Measurements from ENCODE around the gene ARHGAP12.
"Not testable (repeated sequence)": the region's sequence is repeated elsewhere in the genome, so short reads cannot be mapped to it uniquely, and the experiment has no call there.

The ARHGAP12 gene

DNA sequence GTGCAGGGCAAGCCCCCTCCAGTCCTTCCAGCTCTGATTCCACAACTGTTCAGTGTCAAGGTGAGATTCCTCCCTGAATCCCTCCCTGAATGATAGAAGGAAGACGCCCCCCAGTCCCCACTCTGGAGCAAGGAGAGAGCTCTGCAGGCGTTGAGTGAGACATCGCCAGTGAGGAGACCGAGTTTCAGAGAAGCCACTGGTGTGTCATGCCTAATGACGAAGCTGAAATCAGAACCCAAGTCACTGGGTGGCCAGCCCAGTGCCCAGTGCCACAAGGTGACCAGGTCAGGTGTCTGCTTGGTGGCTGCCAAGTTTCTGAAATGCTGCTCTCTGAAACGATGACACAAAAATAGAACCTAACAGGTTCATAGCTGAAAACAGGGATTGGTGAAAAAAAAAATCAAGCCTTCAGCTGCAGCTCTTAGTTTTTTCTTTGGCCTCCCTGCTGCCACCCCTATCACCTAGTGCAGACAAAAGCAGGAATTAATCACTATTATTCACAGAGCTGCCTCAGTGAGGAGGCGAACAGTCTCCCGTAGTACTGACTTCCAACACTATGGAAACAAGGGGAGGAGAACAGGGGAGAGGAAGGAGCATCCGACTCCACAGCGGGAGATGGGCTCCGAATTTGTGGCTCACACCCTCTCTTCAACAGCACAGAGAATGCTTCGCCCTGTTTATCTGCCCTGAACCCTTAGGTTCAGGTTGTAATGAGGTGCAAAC lies 153.5 kb downstream of the ARHGAP12 start:
- in situ Hi-C loops (cut with MboI; ENCODE audit: low sequenced_read_pairs) = no loop called here

DNA sequence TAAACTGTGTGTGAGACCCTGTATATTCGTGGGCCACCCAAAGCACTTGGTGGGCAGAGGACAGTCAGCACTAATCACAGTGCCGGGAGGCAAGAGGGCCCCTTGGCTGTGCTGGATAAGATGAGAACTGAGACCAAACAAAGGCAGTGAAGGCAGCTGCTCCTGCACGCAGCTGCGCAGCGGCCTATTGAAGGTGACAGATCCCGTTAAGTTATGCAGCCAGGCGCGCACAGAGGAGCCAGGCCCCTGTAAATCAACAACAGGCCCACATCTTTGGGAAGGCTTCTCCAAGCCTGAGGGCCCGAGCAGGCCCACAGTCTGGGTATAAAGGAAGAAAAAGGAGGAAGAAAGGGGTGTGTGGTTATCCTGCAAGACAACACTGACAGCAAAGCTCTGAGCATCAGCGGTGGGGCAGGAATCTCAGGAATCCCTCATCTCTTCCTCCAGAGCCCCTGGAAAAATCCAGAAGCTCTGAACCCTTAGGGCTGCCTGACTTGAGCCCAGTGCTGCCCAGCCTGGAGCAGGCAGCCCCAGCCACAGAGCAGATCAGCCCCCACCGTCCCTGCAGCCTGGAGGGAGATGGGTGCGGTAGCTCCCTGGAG lies 154.2 kb downstream of the ARHGAP12 start:
- in situ Hi-C loops (cut with MboI; ENCODE audit: low sequenced_read_pairs) = no loop called here

DNA sequence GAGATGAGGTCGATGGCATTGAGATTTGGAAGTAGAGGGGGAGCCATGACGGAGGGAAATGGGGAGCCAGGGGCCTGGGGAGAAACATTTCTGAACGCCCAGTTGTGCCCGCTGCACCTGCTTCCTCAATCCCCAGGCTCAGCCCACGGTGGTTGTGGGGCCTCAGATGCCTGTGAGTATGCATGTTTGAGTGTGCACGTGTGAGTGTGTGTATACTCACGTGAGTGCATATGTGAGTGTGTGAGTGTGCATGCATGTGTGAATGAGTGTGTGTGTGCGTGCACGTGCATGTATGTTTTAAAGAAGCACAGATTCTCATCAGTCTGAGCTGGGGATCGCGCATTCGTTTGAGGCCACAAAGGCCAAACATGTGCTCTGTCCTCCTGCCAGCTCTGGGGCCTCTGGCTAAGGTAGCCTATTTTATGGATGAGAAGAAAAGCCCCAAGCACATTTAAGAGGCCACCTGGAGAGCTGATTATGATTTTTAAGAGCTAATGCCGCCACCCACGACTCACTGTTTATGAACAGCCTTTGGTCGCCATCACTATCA lies 154.8 kb downstream of the ARHGAP12 start:
- in situ Hi-C loops (cut with MboI; ENCODE audit: low sequenced_read_pairs) = no loop called here

DNA sequence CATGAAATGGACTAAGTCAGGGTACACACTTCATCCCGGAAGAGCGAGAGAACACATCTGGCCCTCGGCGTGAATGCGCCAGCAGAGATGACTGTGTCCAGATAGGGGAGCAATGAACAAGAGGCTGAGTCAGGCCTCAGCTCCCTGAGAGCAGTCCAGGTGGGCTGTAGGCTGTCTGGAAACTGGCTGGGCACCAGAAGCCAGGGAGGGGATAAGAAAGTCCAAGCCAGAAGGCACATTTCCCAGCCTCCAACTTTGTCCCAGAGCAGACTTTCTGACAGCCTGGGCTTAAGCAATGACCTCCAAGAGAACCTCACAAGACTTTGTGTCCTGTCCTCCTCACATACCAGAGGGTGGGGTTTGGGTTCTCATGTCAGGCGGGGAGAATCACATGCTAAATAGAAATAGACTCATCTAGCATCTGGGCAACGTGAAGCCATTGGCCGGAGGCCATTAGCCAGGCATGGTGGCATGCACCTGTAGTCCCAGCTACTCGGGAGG lies 157.2 kb downstream of the ARHGAP12 start:
- in situ Hi-C loops (cut with MboI; ENCODE audit: low sequenced_read_pairs) = no loop called here

DNA sequence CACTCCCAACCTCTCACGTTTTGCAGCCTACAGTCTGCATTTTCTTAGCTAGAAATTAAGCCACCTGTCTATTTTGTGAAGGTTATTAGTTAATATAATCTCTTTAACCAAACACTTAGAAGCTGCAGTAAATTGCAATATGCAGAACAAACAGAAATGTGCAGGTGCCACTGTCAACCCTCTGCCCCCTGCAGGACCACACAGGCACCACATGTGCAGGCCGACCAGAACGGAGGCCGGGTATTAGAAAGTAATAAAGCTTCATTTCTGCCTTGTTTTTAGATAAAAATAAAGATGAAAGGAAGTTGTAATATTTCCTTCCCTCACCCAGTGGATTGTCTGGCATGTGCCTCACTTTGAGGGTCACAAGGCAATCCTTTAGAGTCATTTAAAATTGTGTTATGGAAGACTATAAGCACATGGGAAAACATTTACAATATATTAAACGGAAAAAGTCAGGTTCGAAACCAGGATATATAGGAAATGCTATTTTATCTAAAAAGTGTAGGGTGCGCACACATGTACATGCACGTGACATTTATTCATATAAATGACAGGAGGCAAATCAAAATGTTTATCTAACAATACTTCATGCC lies 158.2 kb downstream of the ARHGAP12 start:
- in situ Hi-C loops (cut with MboI; ENCODE audit: low sequenced_read_pairs) = no loop called here

DNA sequence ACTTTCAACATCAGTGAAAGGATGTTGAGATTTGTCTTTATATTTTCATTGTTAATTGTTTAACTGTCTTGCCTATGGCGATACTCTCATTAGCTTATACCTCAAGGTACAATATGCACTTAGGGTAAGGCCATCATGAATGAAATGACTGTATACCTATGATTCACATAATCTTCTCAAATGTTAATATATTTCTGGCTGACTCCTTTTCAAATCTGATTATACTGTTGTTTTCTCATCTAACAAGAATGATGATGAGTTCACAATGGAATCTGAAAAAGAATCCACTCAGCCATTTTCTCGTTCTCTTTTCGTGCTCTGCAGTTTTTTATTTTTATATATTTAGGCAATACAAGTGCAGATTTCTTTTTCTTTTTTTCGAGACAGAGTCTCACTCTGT lies 159.1 kb downstream of the ARHGAP12 start:
- in situ Hi-C loops (cut with MboI; ENCODE audit: low sequenced_read_pairs) = no loop called here

DNA sequence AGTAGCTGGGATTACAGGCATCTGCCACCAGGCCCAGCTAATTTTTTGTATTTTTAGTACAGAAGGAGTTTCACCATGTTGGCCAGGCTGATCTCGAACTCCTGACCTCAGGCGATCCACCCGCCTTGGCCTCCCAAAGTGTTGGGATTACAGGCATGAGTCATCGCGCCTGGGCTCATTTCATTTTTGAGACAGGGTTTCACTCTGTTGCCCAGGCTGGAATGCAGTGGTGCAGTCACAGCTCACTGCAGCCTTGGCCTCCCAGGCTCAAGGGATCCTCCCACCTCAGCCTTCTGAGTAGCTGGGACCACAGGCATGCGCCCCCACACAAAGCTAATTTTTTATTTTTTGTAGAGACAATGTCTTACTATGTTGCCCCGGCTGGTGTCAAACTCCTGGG lies 159.7 kb downstream of the ARHGAP12 start:
- in situ Hi-C loops (cut with MboI; ENCODE audit: low sequenced_read_pairs) = not testable (repeated sequence)

DNA sequence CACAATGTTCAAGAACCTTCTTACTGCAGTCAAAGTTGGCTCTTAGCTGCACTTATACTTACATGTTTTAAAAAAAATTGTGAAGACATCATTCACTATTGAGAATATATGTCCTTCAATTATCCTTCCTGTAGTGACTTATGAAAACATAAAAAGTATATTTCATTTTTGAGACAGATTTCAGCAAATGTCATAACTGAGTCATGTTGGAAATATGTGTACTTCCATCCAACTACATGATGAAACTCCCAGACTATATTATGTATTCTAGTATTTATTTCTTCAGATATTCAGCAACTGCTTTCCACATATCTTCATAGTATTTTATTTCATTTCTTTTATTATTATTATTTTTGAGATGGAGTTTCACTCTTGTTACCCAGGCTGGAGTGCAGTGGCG lies 160.2 kb downstream of the ARHGAP12 start:
- in situ Hi-C loops (cut with MboI; ENCODE audit: low sequenced_read_pairs) = no loop called here

DNA sequence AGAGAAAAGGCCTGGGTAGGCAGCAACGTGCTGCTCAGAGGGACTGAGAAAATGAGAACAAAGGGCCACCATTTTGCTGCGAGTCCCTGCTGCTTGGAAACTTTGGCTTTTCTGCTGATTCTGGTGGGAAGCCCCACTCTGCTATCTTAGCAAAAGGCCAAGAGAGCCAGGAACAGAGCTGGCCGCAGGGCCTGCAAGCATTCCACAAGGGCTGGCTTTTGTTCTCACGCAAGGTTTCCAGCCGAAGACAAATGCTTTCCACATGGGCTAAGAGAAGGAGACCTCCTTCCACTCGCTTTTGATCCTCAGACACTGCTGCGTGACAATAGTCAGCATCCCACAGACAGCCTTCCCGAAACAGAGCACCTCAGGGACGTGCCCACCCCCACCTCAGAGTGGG lies 163.1 kb downstream of the ARHGAP12 start:
- in situ Hi-C loops (cut with MboI; ENCODE audit: low sequenced_read_pairs) = no loop called here

DNA sequence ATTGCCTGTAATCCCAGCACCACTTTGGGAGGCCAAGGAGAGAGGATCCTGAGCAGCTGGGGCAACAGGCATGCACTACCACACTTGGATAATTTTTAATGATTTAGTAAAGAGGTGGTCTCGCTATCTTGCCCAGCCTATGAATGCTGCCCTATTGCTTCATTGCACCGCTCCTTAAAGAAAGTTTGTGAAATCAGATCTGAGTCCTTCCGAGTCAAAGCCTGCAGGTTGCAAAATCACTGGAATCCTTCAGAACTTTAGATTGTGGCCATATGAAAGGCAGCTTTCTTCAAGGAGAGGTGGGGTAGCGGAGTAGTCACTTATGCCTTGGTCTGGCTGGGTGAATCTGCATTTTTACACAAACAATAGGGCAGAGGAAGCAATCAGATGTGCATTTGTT lies 166.3 kb downstream of the ARHGAP12 start:
- in situ Hi-C loops (cut with MboI; ENCODE audit: low sequenced_read_pairs) = no loop called here

DNA sequence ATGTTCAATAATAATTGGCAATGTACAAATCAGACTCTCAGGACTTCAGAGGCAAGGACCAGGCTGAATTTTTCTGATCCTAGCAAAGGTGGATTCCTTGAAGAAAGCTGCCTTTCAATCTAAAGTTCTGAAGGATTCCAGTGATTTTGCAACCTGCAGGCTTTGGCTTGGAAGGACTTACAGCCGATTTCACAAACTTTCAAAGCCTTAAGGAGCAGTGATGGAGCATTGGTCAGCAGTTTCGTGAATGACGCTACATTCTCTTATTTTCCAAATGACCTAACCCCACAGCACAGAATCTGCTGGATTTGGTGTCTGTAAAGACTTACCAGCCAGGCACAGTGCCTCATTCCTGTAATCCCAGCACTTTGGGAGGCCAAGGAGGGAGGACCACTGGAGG lies 167.5 kb downstream of the ARHGAP12 start:
- in situ Hi-C loops (cut with MboI; ENCODE audit: low sequenced_read_pairs) = no loop called here

DNA sequence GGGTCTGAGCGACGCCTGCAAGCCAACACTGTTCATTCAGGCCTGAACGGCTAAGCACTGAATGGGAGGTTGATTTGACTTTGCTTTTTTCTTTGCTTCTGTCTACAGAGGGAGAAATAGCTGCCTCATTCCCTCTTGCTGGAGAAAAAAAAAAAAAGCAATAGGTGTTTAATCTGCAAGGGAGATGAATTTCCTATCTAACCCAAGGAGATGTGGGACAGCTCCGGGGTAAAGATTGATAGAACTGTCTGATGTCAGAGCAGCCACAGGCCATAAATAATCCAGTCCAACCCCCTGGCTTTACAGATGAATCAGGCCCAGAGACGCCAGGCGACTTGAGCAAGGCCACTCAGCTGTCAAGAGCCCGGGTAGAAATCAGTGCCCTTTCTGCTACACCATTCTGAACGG lies 168.0 kb downstream of the ARHGAP12 start:
- in situ Hi-C loops (cut with MboI; ENCODE audit: low sequenced_read_pairs) = no loop called here

DNA sequence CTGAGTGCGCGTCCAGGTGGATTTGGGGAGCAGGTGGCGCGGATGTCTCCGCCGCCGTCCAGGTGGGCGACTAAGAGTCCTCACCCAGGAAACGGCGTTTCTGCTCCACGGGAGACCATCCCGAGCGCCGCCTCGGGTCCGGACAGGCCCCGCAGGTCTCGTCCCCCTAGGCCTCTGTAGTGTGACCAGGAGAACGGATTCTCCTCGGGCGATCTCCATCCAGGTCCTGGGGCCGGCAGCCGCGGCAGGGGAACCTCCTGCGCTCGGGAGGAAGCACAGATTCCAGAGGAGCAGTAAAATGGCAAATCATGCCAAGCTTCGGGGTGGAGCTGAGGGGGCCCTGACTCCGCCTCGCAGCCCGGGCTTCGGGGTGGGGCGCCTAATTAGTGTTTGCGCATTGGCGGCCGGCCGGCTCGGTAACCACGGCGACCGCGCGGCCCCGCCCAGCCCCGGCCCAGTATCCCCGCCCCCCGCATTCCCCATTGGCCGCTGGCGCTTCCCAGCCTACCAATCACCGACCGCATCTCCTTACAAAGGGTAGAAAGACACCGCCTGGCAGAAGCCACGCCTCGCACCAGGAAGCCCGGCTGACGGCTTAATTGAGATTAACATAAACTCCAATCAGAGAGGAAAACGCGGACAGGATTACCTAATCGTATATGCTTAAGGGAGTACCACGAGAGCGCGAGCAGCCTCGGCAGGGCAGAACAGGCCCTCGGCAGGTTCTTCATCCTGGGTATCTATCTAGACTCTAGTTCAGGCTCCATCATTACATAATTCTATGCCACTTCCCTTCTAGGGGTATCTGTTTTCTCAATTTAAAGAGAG lies 168.6 kb downstream of the ARHGAP12 start:
- in situ Hi-C loops (cut with MboI; ENCODE audit: low sequenced_read_pairs) = no loop called here

DNA sequence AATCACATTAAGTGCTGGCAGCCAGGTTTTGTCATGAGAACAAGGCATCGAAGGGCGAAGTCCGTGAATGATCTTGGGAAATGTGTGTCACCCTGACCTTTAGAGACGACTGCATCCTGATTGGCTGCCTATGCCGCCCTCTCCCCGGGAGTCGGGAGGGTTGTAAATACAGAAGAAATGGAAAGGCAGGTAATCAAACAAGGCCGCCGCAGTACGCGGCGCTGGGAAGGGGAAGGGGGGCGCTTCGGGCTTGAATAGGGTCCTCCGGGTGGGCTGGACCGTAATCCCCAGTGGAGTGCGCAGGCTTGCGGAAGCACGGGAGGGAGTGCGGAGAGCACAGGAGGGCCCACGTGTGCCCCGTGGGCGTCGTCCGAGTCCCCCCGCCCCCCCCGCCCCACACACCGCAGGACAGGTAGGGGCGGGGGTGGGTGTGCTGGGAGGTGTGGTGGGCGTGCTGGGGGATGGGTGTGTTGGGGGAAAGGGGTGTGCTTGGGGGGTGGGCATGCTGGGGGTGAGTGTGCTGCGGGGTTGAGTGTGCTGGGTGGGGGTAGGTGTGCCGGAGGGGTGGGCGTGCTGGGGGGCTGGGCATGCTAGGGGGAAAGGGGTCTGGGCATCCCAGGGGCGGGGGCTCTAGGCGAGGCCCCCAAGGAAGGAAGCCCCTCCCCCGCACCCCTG lies 169.4 kb downstream of the ARHGAP12 start:
- in situ Hi-C loops (cut with MboI; ENCODE audit: low sequenced_read_pairs) = no loop called here

DNA sequence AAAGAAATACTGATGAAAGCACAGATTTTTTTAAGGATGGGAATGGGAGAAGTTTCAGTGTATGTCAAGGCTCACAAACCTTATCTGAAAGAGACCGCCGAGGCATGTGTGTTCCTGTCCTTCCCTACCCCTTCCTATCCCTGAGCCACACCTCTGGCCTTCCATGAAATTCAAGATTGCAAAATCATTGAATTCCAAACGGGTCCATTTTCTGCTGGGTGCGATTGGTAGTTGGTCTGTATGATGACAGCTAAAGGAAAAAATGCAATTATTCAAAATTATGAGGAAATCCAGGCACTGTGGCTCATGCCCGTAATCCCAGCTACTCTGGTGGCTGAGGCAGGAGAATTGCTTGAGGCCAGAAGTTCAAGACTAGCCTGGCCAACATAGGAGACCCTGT lies 170.1 kb downstream of the ARHGAP12 start:
- in situ Hi-C loops (cut with MboI; ENCODE audit: low sequenced_read_pairs) = no loop called here

DNA sequence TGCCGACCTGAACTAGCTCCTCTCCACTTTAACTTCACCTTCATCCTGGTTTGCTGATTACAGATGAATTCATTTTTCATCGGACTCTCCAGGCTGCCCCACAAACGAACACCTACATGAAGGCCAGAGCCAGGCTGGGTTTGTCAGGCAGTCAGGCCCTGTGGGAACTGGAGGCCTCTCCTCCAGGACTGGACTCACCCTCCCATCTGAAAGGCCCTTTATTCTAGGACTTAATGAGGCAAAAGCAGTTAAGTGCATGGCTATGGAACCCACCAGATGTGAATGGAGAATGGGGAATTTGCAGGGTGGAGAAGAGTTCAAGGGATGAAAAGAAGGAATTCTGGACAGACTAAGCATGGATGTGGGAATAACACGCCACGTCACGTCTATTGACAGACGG lies 170.8 kb downstream of the ARHGAP12 start:
- in situ Hi-C loops (cut with MboI; ENCODE audit: low sequenced_read_pairs) = no loop called here

DNA sequence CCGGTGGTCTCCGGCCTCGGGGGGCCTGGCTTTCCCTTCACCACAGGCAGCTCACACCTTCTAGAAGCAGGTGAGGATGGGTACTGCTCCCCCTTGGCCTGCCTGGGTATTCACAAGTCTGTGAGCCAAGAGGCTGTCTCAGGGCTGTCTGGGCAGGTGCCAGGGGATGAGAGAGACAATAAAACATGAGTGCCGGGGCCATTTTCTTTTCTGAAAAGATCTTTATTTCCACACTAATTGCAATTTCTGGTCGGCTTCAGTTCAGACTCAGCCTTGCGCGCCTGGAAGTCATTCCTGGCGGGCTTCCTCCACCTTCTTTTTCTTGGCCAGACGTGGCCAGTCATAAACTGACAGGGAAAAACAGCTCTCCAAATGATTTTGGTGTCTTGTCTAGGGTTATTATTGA lies 171.2 kb downstream of the ARHGAP12 start:
- in situ Hi-C loops (cut with MboI; ENCODE audit: low sequenced_read_pairs) = no loop called here

DNA sequence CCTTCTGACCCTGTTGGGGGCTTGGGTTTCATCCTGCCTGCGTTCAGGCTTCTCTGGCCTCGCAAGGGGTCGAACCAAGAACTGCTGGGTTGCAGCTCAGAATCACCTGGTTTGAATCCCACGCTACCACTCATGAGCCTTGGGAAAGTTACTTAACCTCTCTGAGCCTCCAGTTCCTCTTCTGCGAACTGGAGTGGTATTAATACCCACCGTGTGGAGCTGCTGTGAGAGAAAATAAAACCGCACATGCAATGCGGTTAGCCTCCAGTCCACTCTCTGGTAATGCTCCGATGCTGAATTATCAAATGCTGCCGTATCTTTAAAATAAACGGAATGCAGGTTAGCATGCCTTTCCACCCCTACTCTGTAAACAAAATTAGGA lies 171.9 kb downstream of the ARHGAP12 start:
- in situ Hi-C loops (cut with MboI; ENCODE audit: low sequenced_read_pairs) = no loop called here

DNA sequence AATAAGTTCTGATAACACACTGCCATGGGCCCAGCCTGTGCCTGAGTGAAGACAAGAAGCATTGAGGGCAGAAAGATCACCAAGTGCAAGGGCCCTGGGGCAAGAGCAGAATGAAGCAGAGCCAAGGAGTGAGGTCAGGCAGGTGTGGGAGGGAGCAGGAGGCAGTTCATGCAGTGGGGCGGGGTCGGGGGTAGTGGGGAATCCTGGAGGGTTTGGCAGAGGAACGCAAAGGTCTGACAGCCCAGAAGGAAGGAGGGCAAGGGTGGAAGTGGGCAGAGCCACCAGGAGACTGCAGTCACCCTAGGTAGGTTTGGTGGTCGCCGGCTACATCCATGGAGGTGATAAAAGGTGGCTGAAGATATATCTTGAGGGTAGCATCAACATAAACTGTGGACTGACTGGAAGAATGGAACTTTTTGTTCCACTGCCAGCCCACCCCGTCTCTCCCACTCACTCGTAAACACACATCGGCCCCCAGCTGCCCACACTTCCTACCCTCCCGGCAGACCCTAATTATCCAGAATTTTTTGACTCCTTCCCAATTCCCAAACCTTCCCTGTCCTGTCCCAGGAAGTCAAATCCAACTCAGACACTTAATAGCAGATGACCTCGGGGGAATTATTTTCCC lies 172.4 kb downstream of the ARHGAP12 start:
- in situ Hi-C loops (cut with MboI; ENCODE audit: low sequenced_read_pairs) = no loop called here
